Neural progenitor cell (in vitro differentiated cells): Measurements from ENCODE around the gene TMEM117.

Experiments
- EZH2 ChIP-seq: fragments of 200-600 bp; sonication (generic); IDR thresholded peaks from 2 replicates; pipeline ENCODE4 v1.6.1; 2017; ENCODE audit warnings: antibody characterized with exemption, mild to moderate bottlenecking, moderate library complexity
- TF ChIP-seq, protein P1 (sequence below): fragments of 200-600 bp; sonication (generic); IDR thresholded peaks from 2 replicates; pipeline ENCODE4 v1.5.1; 2017; ENCODE audit warnings: antibody characterized with exemption, mild to moderate bottlenecking

DNA sequence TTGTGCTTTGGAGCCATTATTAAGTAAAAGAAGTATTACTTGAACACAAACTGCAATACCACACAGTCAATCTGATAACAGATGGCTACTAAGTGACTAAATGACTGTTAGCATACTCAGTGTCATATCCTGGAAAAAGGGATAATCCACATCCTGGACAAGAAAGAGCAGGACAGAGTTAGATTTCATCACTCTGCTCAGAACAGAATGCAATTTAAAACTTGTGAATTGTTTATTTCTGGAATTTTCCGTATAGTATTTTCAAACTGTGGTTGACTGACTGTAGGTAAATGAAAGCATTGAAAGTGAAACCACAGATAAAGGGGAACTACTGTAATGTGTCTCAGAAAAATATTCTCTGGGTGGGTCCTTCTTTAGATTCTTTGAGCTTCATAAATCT, 458.8 kb downstream of the TMEM117 start:
- TF ChIP-seq, protein P1, sequence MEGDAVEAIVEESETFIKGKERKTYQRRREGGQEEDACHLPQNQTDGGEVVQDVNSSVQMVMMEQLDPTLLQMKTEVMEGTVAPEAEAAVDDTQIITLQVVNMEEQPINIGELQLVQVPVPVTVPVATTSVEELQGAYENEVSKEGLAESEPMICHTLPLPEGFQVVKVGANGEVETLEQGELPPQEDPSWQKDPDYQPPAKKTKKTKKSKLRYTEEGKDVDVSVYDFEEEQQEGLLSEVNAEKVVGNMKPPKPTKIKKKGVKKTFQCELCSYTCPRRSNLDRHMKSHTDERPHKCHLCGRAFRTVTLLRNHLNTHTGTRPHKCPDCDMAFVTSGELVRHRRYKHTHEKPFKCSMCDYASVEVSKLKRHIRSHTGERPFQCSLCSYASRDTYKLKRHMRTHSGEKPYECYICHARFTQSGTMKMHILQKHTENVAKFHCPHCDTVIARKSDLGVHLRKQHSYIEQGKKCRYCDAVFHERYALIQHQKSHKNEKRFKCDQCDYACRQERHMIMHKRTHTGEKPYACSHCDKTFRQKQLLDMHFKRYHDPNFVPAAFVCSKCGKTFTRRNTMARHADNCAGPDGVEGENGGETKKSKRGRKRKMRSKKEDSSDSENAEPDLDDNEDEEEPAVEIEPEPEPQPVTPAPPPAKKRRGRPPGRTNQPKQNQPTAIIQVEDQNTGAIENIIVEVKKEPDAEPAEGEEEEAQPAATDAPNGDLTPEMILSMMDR: no peak
- no peak for TF ChIP-seq EZH2
